Suppressor macrophage treated with lipopolysaccharide for 4 hours (primary cell): Measurements from ENCODE around the gene DMD.

Experiments used
- DNase-seq: peaks from one replicate; pipeline ENCODE4 v3.0.0-alpha.2; 2020

DMD gene

GRCh38 chrX:31316340-31316991, 1894.9 kb downstream of the DMD start:
- no peak for DNase-seq

- DNase-seq, result no peak
These were observed 1896.4 kb downstream of the DMD start for GRCh38 chrX:31314921-31315320.

- no peak for DNase-seq
These were observed 1903.4 kb downstream of the DMD start for GRCh38 chrX:31307952-31308351.

- no peak for DNase-seq
These were observed 1908.7 kb downstream of the DMD start for GRCh38 chrX:31302573-31303075.

GRCh38 chrX:31301941-31302340, 1909.4 kb downstream of the DMD start:
- DNase-seq, result no peak

GRCh38 chrX:31301203-31301602, 1910.1 kb downstream of the DMD start:
- no peak for DNase-seq

GRCh38 chrX:31298916-31299315, 1912.4 kb downstream of the DMD start:
- DNase-seq, result no peak

- no peak for DNase-seq
These were observed 1913.5 kb downstream of the DMD start for GRCh38 chrX:31297881-31298280.

- no peak for DNase-seq
These were observed 1916.9 kb downstream of the DMD start for GRCh38 chrX:31294475-31294874.

GRCh38 chrX:31293409-31293808, 1917.9 kb downstream of the DMD start:
- peak; percentile 0 for DNase-seq

GRCh38 chrX:31291131-31291530, 1920.2 kb downstream of the DMD start:
- DNase-seq, result no peak

GRCh38 chrX:31287861-31288260, 1923.5 kb downstream of the DMD start:
- DNase-seq, result no peak

GRCh38 chrX:31280580-31280979, 1930.8 kb downstream of the DMD start:
- DNase-seq, result no peak

GRCh38 chrX:31279359-31279758, 1932.0 kb downstream of the DMD start:
- no peak for DNase-seq

- no peak for DNase-seq
These were observed 1938.9 kb downstream of the DMD start for GRCh38 chrX:31272472-31272775.

- no peak for DNase-seq
These were observed 1939.5 kb downstream of the DMD start for GRCh38 chrX:31271615-31272471.

- no peak for DNase-seq
These were observed 1941.4 kb downstream of the DMD start for GRCh38 chrX:31269914-31270313.

GRCh38 chrX:31268359-31268758, 1943.0 kb downstream of the DMD start:
- DNase-seq, result no peak

- peak; percentile 1 for DNase-seq
These were observed 1944.9 kb downstream of the DMD start for GRCh38 chrX:31266203-31267076.

GRCh38 chrX:31265383-31265782, 1946.0 kb downstream of the DMD start:
- no peak for DNase-seq

- DNase-seq, result no peak
These were observed 1951.0 kb downstream of the DMD start for GRCh38 chrX:31260351-31260750.

- DNase-seq, result no peak
These were observed 1953.2 kb downstream of the DMD start for GRCh38 chrX:31258166-31258565.

GRCh38 chrX:31255310-31256033, 1955.9 kb downstream of the DMD start:
- DNase-seq, result no peak
